GM19023 (cell line): ENCODE results near the gene RANGAP1.

Experiments used
- ATAC-seq: cut with Tn5 transposase; IDR thresholded peaks from one replicate; pipeline ENCODE4 v1.9.1; 2021; ENCODE audit warnings: mild to moderate bottlenecking, moderate library complexity; ENCODE audit not compliant: unreplicated experiment

The RANGAP1 gene

DNA sequence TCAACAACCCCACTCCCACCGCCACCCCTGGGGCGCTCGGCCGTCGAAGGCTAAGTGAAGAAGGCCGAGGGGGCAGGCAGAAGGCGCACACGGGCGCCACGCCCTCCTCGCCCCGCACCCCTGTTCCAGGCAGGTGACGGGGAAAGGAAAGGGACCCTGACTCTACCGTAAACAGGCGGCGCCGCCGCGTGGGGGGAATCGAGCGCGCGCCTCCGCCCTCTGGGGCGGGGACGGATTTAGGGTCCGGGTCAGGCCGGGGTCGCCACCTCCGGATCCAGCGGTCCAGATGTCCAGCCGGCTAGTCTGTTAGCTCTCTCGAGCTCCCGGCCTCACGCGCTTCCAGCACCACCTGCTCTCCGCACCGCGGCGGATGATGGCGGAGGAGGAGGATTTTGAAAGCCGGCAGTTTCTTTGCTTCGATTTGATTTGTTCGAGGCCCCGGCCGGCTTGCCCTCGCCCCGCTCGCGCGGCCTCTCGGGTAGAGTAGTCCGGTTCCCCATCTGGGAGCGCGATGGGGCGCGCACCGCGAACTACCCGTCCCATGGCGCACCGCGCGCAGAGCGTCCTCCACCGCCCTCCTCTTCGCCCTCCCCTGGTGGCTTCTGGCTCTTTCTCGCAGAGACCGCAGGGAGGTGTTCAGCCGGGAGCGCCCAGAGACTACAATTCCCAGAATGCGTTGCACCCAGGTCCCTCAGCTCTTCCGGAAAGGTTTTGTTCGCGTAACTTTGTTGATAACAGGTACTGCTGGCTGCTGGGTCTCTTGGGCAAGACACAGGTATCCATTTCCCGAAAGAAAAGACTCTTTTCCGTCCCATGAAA lies at the start of gene RANGAP1:
Gene RANGAP1, minus strand, starts transcription at position 368 of the 819 bp plus-strand sequence. CDS start 5,143 bp downstream, outside the sequence.
- peak; percentile 95 for ATAC-seq

DNA sequence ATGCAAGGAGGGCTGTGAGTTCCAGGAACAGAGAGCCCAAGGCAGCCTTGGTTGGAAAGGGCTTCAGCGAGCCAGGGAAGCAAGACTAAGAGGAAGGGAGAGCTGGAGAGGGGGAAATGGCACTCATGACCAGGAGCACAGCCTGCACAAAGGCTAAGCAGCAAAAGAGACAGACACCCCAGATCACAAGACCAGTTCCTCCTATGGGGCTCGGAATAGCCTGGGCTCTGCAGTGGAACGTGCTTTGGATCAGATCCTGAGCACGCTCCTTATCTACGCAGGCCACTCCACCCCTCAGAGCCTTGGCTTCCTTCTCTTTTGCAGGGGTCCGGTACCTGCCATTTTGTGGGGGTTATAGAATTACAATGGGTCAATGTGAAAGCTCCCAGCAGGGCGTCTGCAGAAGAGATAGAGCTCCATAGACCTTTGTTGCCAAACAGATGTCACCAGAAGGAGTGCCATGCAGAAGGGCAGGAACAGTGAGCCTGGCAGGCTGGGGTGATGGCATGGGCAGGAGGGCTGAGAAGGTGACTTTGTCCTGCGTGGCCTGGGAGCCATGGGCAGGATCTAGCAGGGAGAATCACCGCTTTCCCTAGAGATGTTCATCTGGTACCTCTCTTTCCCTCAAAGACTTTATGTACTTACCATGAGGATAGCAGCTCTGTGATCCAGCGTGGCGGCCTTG lies 49.1 kb upstream of the RANGAP1 start:
- ATAC-seq, result no peak

DNA sequence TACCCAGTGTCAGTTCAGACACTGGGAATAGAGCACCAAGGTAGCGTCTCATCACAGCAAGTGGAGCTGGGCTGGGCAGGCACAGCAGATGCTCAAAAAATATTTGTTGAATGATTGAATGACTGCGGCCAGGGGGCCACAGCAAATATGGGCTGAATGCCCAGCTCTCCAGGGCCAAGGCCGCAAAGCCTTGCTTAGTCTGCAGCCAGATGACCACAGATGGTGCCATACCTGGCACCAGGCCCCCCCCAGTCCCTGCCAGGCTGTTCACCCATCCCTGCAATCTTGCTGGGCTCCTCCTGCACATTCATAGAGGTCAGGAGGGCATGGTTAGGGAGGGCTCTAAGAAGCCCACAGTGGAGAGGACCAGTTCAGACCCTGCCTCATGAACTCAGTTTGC lies 48.2 kb upstream of the RANGAP1 start:
- ATAC-seq, result no peak

DNA sequence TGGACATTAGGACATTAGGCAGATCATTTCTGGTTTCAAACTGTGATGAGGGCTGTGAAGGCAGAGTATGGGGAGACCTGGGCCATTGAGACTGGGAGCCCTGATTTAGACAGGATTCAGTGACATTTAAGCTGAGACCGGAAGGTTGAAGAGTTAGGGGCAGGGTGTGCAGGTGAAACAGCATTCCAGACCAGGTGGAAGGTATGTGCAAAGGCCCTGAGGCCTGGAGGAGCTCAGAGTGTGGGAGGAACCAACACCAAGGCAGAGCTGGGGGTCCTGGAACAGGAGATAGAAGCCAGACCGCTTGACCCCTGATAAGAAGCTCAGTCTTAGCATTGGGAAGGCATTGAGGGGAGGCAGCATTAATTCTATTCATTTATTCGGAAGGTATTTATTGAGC lies 47.8 kb upstream of the RANGAP1 start:
- no peak for ATAC-seq

DNA sequence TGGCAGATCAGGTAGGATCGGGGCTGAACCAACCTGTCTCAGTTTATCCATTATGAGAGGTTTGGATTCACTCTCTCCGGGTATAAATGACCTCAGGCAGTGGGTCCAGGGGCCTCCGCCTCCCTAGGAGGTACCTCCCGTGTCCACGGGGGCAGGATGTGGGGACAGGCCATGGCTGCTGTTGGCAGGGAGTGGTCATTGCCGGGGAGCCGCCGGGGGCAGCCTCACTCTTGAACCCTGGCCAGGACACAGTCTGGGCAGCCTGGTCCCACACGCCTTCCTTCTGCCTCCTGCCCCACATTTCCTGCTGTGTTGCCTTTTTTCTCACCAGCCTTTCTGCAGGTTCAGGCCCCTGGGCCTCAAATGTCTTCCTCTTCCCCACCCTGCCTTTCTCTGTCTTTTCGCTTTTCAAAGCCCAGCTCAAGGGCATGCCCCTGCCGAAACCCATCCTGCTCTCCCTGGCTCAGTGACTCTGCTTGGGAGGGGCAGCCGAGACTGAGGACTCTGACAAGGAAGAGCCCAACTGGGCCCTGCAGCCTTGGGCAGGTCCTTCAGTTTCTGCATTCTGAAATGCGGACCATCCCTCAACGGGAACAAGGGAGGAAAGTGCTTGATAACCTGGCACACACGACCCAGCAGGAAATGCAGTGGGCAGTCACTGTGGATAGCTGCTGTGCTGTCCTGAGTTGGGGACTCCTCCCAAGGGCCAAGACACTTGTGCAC lies 46.4 kb upstream of the RANGAP1 start:
- ATAC-seq, result no peak

GRCh38 chr22:41330169-41330568 lies 44.2 kb upstream of the RANGAP1 start:
- ATAC-seq, result no peak

DNA sequence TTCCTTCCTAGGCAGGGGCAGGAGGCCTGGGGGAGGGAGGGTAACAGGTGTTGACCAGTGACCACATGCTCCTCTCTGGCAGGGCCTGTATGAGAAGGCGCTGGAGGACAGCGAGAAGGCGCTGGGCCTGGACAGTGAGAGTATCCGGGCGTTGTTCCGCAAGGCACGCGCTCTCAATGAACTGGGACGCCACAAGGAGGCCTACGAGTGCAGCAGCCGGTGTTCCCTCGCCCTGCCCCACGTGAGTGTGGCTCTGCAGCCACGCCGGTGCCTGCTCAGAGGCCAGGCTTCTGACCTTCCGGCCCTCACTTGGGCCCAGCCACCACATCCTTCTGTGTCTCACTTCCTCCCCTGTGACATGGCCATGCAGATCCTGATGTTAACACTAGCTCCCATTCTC lies 41.1 kb upstream of the RANGAP1 start:
- no peak for ATAC-seq

DNA sequence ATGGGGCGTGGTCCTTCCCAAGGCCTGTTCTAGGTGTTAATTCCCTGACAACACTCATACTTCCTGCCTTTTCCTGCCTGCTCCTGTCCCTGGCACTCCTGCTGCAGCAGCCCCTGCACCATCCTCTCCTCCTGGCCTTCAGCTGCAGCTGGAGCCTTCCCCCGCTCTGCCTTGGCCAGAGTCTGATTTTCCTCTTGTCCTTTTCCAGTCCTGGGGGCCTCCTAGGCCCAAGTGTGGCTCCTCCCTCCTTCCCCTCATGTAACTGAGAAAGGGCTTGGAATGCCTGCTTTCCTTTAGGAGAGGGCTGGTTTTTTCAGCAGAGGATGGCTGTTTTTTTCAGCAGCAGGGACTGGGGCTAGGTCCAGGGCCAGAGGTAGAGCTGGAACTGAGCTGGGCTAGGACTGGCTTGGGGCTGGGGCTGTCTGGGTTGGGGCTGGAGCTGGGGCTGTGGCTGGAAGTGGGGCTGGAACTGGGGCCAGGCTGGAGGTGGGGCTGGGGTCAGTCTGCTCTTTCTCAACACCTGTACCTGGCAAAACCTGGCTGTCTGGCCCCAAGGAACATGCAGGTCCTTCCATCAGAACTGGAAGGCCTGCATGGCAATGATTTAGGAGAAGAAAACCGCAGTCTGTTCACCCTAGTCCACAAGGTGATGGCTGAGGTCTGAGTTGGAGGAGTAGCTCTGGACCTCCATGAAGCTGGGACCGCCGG lies 39.0 kb upstream of the RANGAP1 start:
- no peak for ATAC-seq

- ATAC-seq, result no peak
Measured at GRCh38 chr22:41320416-41321240, 34.6 kb upstream of the RANGAP1 start.

- ATAC-seq, result no peak
Measured at GRCh38 chr22:41315586-41315985, 29.6 kb upstream of the RANGAP1 start.

DNA sequence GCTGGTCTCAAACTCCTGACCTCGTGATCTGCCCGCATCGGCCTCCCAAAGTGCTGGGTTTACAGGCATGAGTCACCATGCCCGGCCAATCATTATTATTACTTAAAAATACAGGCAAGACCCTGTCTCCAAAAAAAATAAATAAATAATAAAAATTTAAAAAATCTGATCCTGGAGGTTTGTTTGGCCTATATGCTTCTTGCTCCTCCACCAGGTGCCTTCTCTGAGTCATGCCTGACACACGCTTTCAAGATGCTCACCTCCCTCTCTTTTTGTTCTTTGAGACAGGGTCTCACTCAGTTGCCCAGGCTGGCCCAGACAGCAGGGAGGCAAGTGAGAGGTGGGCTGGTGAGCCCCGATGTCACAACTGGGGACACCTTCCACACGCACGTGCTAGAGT lies 28.8 kb upstream of the RANGAP1 start:
- no peak for ATAC-seq

- no peak for ATAC-seq
Measured at GRCh38 chr22:41311487-41311886, 25.5 kb upstream of the RANGAP1 start.

DNA sequence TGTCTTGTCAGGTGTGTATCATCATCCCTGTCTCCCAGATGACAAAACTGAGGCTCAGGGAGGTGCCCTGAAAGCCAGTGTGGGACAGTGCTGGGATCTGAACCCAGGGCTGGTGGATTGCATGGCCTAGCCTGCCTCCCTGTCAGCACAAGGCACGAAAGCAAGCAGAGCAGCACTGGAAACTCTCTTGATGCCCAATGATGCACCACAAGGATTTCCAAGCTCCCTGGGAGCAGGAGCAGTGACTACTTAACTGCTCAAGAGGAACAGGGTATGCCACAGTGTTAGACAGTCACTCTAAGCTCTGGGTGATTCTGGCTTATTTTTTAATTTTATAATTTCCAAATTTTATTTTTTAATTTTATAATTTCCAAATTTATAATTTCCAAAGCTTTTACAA lies 24.3 kb upstream of the RANGAP1 start:
- ATAC-seq, result no peak

DNA sequence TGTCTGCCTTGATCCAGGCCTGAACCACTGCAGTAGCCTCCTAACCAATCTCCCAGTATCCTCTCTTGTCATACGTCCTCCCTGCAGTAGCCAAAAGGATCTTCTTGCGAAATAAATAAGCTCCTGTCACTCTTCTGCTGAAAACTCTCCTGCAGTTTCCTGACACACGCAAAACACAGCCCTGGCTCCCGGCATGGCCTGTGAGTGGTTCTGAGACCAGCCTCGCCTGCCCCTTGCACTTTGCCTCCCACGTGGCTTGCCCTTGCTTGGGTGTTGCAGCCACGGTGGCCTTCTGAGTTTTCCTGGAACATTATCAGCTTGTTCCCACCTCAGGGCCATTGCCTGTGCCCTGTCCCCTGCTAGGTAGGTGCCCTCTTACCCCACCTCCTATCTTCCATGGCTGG lies 22.6 kb upstream of the RANGAP1 start:
- ATAC-seq, result no peak

GRCh38 chr22:41308054-41308453 lies 22.1 kb upstream of the RANGAP1 start:
- ATAC-seq, result no peak

DNA sequence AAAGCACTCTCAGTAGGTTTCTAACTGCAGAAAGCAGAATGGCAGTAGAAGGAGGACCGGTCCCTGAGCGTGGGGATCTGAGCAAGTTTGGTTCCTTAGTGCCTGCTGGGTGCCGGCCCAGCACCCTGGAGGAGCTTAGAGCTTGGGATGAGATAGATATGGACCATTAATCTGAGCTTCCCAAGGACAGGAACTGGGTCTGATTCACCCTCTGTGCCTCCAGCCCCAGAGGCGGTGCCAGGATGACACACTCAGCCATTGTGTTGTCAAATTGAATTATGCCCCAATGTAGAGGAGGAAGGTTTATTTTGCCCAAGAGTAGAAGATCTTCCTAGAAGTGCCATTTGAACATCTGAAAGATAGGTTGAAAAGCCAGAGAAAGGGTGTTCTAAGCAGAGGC lies 19.7 kb upstream of the RANGAP1 start:
- no peak for ATAC-seq

- ATAC-seq, result no peak
Measured at GRCh38 chr22:41302811-41303210, 16.8 kb upstream of the RANGAP1 start.

- ATAC-seq, result no peak
Measured at GRCh38 chr22:41302021-41302767, 16.2 kb upstream of the RANGAP1 start.
